Stimulated activated CD8-positive, alpha-beta memory T cell treated with anti-CD3 and anti-CD28 coated beads, Interleukin-4, amount 100 ng/mL, for 4 hours (primary cell): ENCODE data around the gene RAET1L.
"Not testable (repeated sequence)": the region's sequence is repeated elsewhere in the genome, so short reads cannot be mapped to it uniquely, and the experiment has no call there.

Experiments used
- DNase-seq, 2 donors: peaks; one replicate each; pipeline ENCODE4 v3.0.0-alpha.2; 2020; ENCODE audit warnings: low read depth in 2 of 2, low spot score in 1 of 2

RAET1L gene

GRCh38 chr6:150046943-150047342 is 21.6 kb upstream of the RAET1L start:
- DNase-seq = no peak

- DNase-seq = no peak
These were observed 19.4 kb upstream of the RAET1L start for GRCh38 chr6:150044621-150045145.

- DNase-seq = no peak
These were observed 18.4 kb upstream of the RAET1L start for GRCh38 chr6:150043501-150044412.

- no peak for DNase-seq
These were observed 17.8 kb upstream of the RAET1L start for GRCh38 chr6:150043096-150043495.

GRCh38 chr6:150038202-150039062 is 13.1 kb upstream of the RAET1L start:
- DNase-seq = no peak

- DNase-seq = no peak
These were observed 12.3 kb upstream of the RAET1L start for GRCh38 chr6:150037526-150038201.

- DNase-seq = no peak
These were observed 10.7 kb upstream of the RAET1L start for GRCh38 chr6:150036081-150036480.

GRCh38 chr6:150033207-150033771 is 8.0 kb upstream of the RAET1L start:
- DNase-seq = no peak

GRCh38 chr6:150032598-150032997 is 7.3 kb upstream of the RAET1L start:
- no peak for DNase-seq

GRCh38 chr6:150030611-150031010 is 5.3 kb upstream of the RAET1L start:
- no peak for DNase-seq

GRCh38 chr6:150029749-150030148 is 4.4 kb upstream of the RAET1L start:
- DNase-seq = no peak

- no peak for DNase-seq
These were observed 3.9 kb upstream of the RAET1L start for GRCh38 chr6:150029276-150029675.

GRCh38 chr6:150028799-150029198 is 3.5 kb upstream of the RAET1L start:
- no peak for DNase-seq

GRCh38 chr6:150027806-150028565 is 2.7 kb upstream of the RAET1L start:
- no peak for DNase-seq

GRCh38 chr6:150026976-150027805 is 1.9 kb upstream of the RAET1L start:
- no peak for DNase-seq

GRCh38 chr6:150024646-150025155 is 631 bp downstream of the RAET1L start:
- no peak for DNase-seq

GRCh38 chr6:150024021-150024420 is 1.3 kb downstream of the RAET1L start:
- not testable (repeated sequence) for DNase-seq

GRCh38 chr6:150021870-150022269 is 3.5 kb downstream of the RAET1L start:
- DNase-seq = not testable (repeated sequence)
